Right atrium auricular region (tissue), 2 donors: ENCODE data around the gene ADORA2B. TPM values are rescaled to one million over a fixed set of nuclear protein-coding genes. Genes with fewer than 3 reads are reported as not detected.

Source experiments
- DNase-seq: peaks from one replicate; pipeline ENCODE4 v3.0.0-alpha.2; 2019; ENCODE audit warnings: low spot score
- H3K27ac ChIP-seq, 2 donors: fragments of 200-600 bp; sonication (generic); 1 replicate in 1 of 2; 2 replicates in 1 of 2; pipeline ENCODE4 v1.5.1; 2016 to 2019
- H3K27me3 ChIP-seq, 2 donors: fragments of 200-600 bp; sonication (generic); one replicate each; pipeline versions ENCODE4 v1.5.1 to v1.6.0; 2017 to 2019
- H3K36me3 ChIP-seq: fragments of 200-600 bp; sonication (generic); one replicate; pipeline ENCODE4 v1.5.1; 2016
- H3K4me1 ChIP-seq, 2 donors: fragments of 200-600 bp; sonication (generic); one replicate each; pipeline versions ENCODE4 v1.5.1 to v1.6.0; 2017 to 2019
- H3K4me3 ChIP-seq, 2 donors: fragments of 200-600 bp; sonication (generic); 1 replicate in 1 of 2; 2 replicates in 1 of 2; pipeline ENCODE4 v1.5.1; 2017 to 2019; ENCODE audit warnings: mild to moderate bottlenecking in 1 of 2, moderate library complexity in 1 of 2
- H3K9me3 ChIP-seq, 2 donors: fragments of 200-600 bp; sonication (generic); one replicate each; pipeline ENCODE4 v1.5.1; 2019
- total RNA-seq, 2 donors: library from RNA; depleted of rRNA; stranded (reverse); fragments of >200 nt; gene quantifications; one replicate each; pipeline ENCODE4 v1.1.0, GENCODE V29; 2016
- TF ChIP-seq, protein P1 (sequence below), 2 donors: fragments of 200-600 bp; sonication (generic); IDR thresholded peaks; one replicate each; pipeline ENCODE4 v1.5.1; 2019; ENCODE audit warnings: antibody characterized with exemption in 2 of 2

The ADORA2B gene
- total RNA-seq, 2 donors from 2014 or later: 0.59 to 1.0 TPM

DNA sequence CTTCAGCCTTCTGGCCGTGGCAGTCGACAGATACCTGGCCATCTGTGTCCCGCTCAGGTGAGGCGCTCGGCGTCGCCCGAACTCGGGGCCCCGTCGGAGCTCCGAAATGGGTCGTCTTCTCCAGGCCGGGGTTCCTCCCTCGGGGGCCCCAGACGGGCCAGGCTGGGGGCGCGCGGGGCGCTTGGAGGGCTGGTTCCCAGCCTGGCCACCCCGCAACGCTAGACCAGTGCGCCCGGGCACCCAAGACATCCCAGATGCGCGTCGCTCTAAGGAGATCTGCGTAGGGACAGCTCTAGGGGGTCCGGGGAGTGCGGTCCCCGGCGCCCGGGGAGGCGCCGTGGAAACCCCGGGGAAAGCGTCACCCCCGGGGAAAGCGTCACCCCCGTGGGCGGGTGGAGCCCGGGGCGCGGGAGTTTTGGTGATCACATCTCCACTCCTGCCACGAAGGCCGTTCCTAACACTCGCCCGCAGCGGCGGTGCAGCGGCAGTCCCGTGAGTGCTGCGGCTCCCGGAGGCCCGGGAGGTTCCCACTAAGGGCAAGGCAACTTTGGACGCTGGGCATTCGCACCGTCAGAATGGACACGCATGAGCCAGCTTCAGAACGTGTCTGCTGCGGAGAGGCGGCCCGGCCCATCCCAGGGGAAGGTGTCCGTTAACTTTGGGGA, 729 bp downstream of the ADORA2B start:
- no peaks in the 10 kb centered on the region for H3K27me3 ChIP-seq
- no peak for DNase-seq
- peaks cover 0 to 30% of the 10 kb centered on the region in 2 donors for H3K4me1 ChIP-seq
- H3K9me3 ChIP-seq: no peaks in the 10 kb centered on the region
- peak overlapping the region; percentile 51 to 66 for H3K4me3 ChIP-seq
- H3K36me3 ChIP-seq: no peaks in the 10 kb centered on the region
- peak overlapping the region in 1 of 2 donors; percentile 27 for H3K27ac ChIP-seq
- TF ChIP-seq, protein P1, sequence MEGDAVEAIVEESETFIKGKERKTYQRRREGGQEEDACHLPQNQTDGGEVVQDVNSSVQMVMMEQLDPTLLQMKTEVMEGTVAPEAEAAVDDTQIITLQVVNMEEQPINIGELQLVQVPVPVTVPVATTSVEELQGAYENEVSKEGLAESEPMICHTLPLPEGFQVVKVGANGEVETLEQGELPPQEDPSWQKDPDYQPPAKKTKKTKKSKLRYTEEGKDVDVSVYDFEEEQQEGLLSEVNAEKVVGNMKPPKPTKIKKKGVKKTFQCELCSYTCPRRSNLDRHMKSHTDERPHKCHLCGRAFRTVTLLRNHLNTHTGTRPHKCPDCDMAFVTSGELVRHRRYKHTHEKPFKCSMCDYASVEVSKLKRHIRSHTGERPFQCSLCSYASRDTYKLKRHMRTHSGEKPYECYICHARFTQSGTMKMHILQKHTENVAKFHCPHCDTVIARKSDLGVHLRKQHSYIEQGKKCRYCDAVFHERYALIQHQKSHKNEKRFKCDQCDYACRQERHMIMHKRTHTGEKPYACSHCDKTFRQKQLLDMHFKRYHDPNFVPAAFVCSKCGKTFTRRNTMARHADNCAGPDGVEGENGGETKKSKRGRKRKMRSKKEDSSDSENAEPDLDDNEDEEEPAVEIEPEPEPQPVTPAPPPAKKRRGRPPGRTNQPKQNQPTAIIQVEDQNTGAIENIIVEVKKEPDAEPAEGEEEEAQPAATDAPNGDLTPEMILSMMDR (IDR thresholded peaks at IDR 0.05): no peak

DNA sequence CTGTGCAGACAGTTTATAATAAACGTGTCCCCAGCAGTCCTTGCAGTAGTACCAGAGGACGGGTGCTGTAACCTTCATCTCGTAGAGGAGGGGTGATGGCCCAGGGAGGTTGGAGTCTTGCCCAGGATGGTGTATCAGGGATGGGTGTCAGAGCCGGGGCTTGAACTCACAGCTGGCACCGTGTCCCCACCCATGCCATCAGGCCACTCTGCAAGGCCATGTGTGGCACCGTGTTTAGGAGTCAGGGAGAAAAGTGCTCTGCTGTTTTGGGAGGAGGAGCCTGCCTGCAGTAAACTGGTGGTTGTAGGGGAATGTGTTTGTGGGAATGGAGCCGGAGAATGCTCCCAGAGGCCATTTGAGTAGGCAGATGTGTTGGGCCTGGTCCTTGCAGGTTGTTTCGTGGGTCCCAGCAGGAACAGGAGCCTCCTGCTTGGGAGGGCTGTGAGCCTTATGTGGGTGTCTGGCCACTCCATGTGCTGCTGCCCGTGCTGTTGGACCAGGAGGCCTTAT, 1.7 kb downstream of the ADORA2B start:
- H3K36me3 ChIP-seq: no peaks in the 10 kb centered on the region
- H3K9me3 ChIP-seq: no peaks in the 10 kb centered on the region
- H3K4me1 ChIP-seq: peaks cover 0 to 30% of the 10 kb centered on the region in 2 donors
- no peak for DNase-seq
- TF ChIP-seq, protein P1 (IDR thresholded peaks at IDR 0.05): no peak
- H3K27ac ChIP-seq: no peak overlapping the region
- no peaks in the 10 kb centered on the region for H3K27me3 ChIP-seq
- H3K4me3 ChIP-seq: no peak overlapping the region

DNA sequence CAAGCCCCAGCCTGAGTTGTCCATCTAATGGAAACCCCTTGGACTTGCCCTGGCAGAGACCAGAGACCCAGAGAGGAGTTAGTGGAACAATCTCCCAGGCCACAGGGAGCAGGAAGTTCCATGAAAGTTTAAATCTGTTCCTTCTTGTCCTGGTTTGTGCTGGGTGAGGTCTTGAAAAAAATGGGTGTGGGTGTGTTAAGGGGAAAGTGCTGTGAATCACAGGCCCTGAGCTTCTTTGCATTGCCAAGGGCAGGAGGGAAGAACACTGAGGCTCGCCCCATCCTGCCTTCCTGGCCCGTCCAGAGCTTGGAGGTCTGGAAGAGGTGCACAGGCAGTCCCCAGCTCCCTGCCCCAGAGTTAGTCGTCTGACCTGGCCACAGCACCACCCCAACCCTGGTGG, 2.3 kb downstream of the ADORA2B start:
- no peaks in the 10 kb centered on the region for H3K9me3 ChIP-seq
- no peak overlapping the region for H3K4me3 ChIP-seq
- TF ChIP-seq, protein P1 (IDR thresholded peaks at IDR 0.05): no peak
- H3K4me1 ChIP-seq: peaks cover 0 to 30% of the 10 kb centered on the region in 2 donors
- no peak overlapping the region for H3K27ac ChIP-seq
- DNase-seq: no peak
- H3K27me3 ChIP-seq: no peaks in the 10 kb centered on the region
- H3K36me3 ChIP-seq: no peaks in the 10 kb centered on the region

DNA sequence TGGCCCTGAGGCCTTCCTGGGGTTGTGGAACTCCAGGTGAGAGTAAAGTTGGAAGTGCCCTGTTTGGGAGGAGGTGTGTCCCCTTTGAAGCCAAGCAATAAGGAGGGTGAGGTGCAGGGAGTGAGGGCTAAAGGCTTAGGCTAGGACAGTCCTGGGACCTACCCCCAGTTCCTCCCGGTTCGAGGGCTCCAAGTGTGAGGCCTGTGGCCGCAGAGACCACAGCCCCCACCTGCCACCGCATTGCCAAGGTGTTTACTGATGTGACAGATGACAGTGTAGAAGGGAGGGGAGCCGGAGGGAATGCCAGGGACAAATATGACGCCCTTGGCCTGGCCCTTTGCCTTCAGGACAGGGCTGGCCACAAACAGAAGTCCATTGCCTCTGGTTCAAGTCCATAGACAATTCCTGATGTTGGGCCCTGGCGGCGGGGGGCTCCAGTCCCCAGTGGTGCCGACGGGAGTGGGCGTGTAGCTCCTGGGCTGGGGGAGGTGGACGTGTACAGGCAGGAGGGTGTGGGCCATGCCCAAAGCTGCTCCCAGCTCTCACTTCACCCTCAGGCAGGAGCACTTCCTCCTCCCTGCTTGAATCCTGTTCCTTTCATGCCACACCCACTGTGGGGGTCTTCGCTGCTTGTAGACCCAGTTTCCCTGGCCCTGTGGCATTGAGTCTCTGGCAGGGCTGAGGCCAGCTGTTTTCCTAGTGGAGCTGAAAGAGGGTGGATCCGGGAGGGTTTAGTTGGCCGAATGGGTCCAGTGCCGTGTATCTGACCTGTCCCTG, 3.2 kb downstream of the ADORA2B start:
- no peaks in the 10 kb centered on the region for H3K9me3 ChIP-seq
- H3K4me3 ChIP-seq: no peak overlapping the region
- no peaks in the 10 kb centered on the region for H3K36me3 ChIP-seq
- H3K4me1 ChIP-seq: peaks cover 0 to 30% of the 10 kb centered on the region in 2 donors
- no peak overlapping the region for H3K27ac ChIP-seq
- H3K27me3 ChIP-seq: no peaks in the 10 kb centered on the region
- TF ChIP-seq, protein P1 (IDR thresholded peaks at IDR 0.05): no peak
- DNase-seq: no peak

DNA sequence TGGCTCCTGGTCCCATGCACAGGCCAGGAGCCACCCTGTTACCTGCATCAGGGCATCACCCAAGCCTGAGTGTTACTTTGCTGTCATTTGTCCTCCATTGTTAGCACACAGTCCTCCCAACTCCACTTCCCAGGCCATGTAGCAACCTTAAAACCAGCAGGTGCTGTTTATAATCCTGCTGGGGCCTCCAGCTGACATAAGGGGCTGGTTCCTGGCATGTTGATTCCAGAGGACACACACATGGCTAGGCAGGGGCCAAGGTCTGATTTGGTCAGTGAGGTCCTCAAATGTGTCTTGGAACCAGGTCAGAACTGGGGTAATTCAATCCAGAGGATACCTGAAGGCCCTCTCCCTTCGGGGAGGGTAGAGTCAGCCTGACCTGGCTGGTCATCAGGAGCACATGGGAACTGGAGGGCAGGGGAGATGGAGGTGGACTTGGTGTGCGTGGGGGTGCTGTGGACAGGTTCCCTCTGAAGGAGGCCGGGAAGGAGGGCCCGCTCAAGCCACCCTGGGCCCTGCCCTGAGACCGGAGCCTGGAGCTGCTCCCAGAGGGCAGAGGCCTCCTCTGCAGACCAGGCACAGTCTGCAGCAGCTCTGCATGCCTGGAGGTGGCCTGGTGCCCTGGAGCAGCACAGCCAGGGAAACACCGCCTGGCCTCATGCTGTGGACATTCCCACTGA, 6.6 kb downstream of the ADORA2B start:
- Histone ChIP-seq H3K9me3 (no peaks in the 10 kb centered on the region), H3K27me3 (no peaks in the 10 kb centered on the region), H3K4me1 (peaks cover 0 to 6% of the 10 kb centered on the region in 2 donors), H3K27ac (no peak overlapping the region), H3K4me3 (no peak overlapping the region), H3K36me3 (no peaks in the 10 kb centered on the region)
- TF ChIP-seq, protein P1 (IDR thresholded peaks at IDR 0.05): no peak
- no peak for DNase-seq
